Measurements from ENCODE around the gene SZT2.

SZT2 gene

DNA sequence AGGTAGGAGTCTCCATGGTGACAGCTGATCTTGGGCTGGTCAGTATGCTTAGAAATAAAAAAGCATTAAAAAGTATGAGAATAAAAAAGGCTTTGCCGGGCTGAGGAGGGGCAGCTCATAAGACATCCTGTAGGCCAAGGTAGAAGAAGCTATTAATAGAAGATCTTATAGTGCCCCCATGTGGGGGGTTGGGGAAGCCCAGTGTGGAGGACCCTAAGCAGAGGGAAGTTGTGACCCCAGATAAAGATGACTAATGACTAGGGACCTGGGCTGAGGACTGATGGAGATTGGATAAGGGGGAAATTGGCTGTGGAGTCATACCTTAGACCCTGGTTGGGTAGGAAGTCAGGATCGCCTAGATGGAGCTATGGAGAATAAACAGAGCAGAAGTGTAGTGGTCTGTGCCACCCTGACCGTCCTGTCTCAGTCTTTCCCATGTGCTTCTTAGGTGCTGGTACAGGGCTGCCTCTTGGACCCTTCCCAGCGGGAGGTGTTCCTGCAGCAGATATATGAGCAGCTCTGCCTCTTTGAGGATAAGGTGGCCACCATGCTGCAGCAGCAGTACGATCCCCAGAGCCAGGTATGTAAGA, 25.0 kb downstream of the SZT2 start:
- DNase-seq (ENCODE audit: low read depth in 2 of 2): peak; percentile 64 to 65
- no peak overlapping the region for H3K4me3 ChIP-seq (replicated peaks in 1 of 2; ENCODE audit: low read depth in 2 of 2, low read length in 2 of 2)
- TF ChIP-seq, protein P1, sequence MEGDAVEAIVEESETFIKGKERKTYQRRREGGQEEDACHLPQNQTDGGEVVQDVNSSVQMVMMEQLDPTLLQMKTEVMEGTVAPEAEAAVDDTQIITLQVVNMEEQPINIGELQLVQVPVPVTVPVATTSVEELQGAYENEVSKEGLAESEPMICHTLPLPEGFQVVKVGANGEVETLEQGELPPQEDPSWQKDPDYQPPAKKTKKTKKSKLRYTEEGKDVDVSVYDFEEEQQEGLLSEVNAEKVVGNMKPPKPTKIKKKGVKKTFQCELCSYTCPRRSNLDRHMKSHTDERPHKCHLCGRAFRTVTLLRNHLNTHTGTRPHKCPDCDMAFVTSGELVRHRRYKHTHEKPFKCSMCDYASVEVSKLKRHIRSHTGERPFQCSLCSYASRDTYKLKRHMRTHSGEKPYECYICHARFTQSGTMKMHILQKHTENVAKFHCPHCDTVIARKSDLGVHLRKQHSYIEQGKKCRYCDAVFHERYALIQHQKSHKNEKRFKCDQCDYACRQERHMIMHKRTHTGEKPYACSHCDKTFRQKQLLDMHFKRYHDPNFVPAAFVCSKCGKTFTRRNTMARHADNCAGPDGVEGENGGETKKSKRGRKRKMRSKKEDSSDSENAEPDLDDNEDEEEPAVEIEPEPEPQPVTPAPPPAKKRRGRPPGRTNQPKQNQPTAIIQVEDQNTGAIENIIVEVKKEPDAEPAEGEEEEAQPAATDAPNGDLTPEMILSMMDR (IDR thresholded peaks at IDR 0.05; ENCODE audit: low read depth, low read length): peak; percentile 61

DNA sequence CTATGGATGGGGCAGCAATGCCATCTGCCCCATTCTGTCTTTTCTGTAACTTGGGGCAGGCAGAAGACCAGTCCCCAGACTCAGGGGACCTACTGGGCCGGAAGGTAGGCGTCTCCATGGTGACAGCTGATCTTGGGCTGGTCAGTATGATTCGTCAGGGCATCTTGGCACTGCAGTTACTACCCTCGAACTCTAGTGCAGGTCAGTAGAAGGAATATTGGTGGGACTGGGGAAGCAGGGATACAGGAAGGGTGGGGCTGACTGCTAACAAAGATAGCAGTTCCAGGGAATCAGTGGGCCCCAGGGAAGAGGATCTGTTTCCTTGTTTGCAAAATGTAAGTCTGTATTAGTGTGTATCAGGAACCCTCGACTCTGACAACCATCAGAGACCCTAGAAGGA, 26.2 kb downstream of the SZT2 start:
- no peak for DNase-seq (ENCODE audit: low read depth in 2 of 2)
- no peak overlapping the region for H3K4me3 ChIP-seq (replicated peaks in 1 of 2; ENCODE audit: low read depth in 2 of 2, low read length in 2 of 2)
- TF ChIP-seq, protein P1 (IDR thresholded peaks at IDR 0.05; ENCODE audit: low read depth, low read length): no peak

DNA sequence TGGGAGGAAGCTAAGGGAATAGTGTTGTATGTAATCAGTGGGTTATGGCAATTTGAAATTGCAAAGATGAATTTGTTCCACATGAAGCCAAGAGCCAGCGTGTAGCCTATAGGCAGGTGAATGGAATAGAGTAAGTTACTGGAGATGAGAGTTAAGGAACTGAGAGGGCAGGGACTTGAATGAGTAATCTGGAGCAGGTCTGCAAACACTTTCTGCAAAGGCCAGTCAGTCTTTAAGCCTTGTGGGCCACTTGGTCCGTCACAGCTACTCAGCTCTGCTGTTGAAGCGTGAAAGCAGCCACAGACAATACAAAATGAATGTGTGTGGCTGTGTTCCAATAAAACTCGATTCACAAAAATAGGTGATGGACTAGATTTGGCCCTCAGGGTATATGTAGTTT, 29.2 kb downstream of the SZT2 start:
- DNase-seq (ENCODE audit: low read depth in 2 of 2): no peak
- H3K4me3 ChIP-seq (replicated peaks in 1 of 2; ENCODE audit: low read depth in 2 of 2, low read length in 2 of 2): no peak overlapping the region

DNA sequence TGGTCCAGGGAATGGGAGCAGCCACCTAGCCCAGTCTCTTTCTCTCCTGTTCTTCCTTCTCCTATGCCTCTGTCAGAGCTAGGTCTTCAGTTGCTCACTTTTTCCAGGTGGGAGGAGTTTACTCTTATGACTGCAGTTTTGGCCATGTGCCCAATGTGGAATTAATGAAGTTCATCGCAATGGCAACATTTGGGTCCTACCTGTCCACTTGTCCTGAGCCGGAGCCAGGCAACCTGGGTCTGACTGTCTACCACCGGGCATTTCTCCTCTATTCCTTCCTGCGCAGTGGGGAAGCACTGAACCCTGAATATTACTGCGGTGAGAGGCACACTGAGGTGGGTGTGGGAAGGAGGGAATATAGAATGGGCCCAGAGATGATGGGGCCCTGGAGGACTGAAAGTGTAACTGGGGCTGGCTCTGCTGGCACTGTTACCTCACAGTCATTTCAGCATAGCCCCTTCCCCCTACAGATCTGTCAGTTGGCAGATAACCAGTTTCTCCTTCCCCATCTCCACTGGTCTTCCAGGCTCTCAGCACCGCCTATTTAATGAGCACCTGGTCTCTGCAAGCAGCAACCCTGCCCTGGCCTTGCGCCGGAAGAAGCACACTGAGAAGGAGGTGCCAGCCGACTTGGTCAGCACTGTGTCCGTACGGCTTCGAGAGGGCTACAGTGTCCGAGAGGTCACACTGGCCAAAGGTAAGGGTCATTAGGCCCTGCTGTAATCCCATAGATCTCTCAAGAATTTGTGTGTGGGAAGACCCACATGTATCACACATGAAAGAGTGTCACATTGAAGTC, 30.1 kb downstream of the SZT2 start:
- no peak for DNase-seq (ENCODE audit: low read depth in 2 of 2)
- no peak overlapping the region for H3K4me3 ChIP-seq (replicated peaks in 1 of 2; ENCODE audit: low read depth in 2 of 2, low read length in 2 of 2)
- TF ChIP-seq, protein P1 (IDR thresholded peaks at IDR 0.05; ENCODE audit: low read depth, low read length): no peak

More for the DNA sequence above, 29.2 kb downstream of the SZT2 start:
- TF ChIP-seq, protein P1 (IDR thresholded peaks at IDR 0.05; ENCODE audit: low read depth, low read length): no peak

DNA sequence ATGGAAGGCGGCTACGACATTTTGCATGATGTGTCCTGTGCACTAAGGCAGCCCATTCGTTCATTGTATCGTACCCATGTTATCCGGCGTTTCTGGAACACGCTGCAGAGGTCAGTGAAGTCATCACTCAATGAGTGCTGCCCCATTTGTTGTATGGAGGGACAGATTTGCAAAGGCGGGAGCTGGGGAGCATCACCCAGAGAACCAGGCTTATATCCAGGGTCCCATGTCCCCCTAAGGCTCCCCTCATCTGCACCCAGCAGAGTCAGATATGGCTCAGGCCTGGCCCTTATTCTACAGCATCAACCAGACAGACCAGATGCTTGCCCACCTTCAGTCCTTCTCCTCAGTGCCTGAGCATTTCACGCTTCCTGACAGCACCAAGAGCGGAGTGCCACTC, 31.2 kb downstream of the SZT2 start:
- no peak for DNase-seq (ENCODE audit: low read depth in 2 of 2)
- H3K4me3 ChIP-seq (replicated peaks in 1 of 2; ENCODE audit: low read depth in 2 of 2, low read length in 2 of 2): no peak overlapping the region
- TF ChIP-seq, protein P1 (IDR thresholded peaks at IDR 0.05; ENCODE audit: low read depth, low read length): no peak

DNA sequence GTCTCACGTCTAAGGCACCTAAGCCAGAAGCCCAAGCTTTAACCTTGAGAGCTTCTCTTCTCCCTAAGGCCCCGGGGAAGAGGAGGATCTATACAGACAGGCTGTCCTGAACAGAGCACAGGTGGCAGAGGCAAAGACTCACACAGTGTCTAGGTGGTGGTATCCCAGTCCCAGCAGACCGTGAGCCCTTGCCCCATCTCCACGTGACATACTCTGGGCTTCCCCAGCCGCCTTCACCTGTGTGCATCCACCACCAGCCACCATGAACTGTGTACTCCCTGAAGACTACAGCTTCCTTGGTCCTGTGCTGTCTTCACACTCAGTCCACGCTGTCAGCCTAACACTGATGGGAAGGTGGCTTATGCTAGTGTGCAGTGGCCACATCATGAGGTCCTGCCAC, 31.7 kb downstream of the SZT2 start:
- DNase-seq (ENCODE audit: low read depth in 2 of 2): no peak
- H3K4me3 ChIP-seq (replicated peaks in 1 of 2; ENCODE audit: low read depth in 2 of 2, low read length in 2 of 2): no peak overlapping the region
- TF ChIP-seq, protein P1 (IDR thresholded peaks at IDR 0.05; ENCODE audit: low read depth, low read length): no peak
